ENCODE data around the gene ZNF837.

- no peak for TF ChIP-seq CTCF (IDR thresholded peaks at IDR 0.05; ENCODE audit: borderline replicate concordance, extremely low read depth, low read length, poor library complexity, severe bottlenecking)
- no peak for TF ChIP-seq EZH2 (IDR thresholded peaks at IDR 0.05; ENCODE audit: borderline replicate concordance, low read depth, low read length, severe bottlenecking)
Measured at GRCh38 chr19:58398545-58398944, 17.7 kb upstream of the ZNF837 start.

Measured in DND-41 (cell line).